ENCODE results near the gene SPOPL.

DNA sequence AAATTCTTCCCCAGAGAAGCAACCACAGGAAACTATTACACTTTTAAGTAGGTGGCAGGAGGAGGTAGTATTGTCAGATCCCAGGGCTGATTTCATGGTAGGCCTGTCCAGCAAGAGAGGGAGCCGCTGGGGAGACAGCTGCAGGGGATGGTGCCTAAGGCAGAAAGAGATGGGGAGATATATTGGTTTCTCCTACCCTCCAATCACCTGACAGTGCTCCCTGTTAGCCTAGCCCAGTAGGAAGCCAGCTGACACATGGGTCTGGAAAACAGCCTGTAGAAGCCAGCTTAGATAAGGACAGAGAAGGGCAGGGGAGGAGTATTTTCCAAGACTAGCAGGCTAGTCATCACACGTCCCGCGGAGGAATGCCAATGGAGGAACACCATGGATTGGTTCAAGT is 8.2 kb upstream of the SPOPL start:
- TF ChIP-seq ZNF354B (CRISPR knock-in tag; IDR thresholded peaks at IDR 0.05): no peak
- TF ChIP-seq GATA2 (CRISPR knock-in tag; IDR thresholded peaks at IDR 0.05): no peak
- no peak for TF ChIP-seq HNRNPL (IDR thresholded peaks at IDR 0.05; ENCODE audit: low read depth, low read length)
- no peak for TF ChIP-seq BMI1 (IDR thresholded peaks at IDR 0.05; ENCODE audit: low read length)
- TF ChIP-seq ZNF589 (CRISPR knock-in tag; IDR thresholded peaks at IDR 0.05; ENCODE audit: low read depth): no peak
- no peak for TF ChIP-seq SP1 (CRISPR knock-in tag; IDR thresholded peaks at IDR 0.05)
- TF ChIP-seq, protein P1, sequence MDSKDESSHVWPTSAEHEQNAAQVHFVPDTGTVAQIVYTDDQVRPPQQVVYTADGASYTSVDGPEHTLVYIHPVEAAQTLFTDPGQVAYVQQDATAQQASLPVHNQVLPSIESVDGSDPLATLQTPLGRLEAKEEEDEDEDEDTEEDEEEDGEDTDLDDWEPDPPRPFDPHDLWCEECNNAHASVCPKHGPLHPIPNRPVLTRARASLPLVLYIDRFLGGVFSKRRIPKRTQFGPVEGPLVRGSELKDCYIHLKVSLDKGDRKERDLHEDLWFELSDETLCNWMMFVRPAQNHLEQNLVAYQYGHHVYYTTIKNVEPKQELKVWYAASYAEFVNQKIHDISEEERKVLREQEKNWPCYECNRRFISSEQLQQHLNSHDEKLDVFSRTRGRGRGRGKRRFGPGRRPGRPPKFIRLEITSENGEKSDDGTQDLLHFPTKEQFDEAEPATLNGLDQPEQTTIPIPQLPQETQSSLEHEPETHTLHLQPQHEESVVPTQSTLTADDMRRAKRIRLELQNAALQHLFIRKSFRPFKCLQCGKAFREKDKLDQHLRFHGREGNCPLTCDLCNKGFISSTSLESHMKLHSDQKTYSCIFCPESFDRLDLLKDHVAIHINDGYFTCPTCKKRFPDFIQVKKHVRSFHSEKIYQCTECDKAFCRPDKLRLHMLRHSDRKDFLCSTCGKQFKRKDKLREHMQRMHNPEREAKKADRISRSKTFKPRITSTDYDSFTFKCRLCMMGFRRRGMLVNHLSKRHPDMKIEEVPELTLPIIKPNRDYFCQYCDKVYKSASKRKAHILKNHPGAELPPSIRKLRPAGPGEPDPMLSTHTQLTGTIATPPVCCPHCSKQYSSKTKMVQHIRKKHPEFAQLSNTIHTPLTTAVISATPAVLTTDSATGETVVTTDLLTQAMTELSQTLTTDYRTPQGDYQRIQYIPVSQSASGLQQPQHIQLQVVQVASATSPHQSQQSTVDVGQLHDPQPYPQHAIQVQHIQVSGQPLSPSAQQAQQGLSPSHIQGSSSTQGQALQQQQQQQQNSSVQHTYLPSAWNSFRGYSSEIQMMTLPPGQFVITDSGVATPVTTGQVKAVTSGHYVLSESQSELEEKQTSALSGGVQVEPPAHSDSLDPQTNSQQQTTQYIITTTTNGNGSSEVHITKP (IDR thresholded peaks at IDR 0.05; ENCODE audit: partially characterized antibody): no peak
- no peak for TF ChIP-seq KLF16 (IDR thresholded peaks at IDR 0.05)
- TF ChIP-seq, protein P2, sequence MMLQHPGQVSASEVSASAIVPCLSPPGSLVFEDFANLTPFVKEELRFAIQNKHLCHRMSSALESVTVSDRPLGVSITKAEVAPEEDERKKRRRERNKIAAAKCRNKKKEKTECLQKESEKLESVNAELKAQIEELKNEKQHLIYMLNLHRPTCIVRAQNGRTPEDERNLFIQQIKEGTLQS (IDR thresholded peaks at IDR 0.05): no peak
- TF ChIP-seq, protein P2 (CRISPR knock-in tag; conservative IDR thresholded peaks at IDR 0.05): no peak
- TF ChIP-seq ZNF584 (CRISPR knock-in tag; IDR thresholded peaks at IDR 0.05; ENCODE audit: low read depth): no peak
- no peak for TF ChIP-seq BDP1 (IDR thresholded peaks at IDR 0.05; ENCODE audit: insufficient read depth, insufficient read length)
- TF ChIP-seq, protein P3, sequence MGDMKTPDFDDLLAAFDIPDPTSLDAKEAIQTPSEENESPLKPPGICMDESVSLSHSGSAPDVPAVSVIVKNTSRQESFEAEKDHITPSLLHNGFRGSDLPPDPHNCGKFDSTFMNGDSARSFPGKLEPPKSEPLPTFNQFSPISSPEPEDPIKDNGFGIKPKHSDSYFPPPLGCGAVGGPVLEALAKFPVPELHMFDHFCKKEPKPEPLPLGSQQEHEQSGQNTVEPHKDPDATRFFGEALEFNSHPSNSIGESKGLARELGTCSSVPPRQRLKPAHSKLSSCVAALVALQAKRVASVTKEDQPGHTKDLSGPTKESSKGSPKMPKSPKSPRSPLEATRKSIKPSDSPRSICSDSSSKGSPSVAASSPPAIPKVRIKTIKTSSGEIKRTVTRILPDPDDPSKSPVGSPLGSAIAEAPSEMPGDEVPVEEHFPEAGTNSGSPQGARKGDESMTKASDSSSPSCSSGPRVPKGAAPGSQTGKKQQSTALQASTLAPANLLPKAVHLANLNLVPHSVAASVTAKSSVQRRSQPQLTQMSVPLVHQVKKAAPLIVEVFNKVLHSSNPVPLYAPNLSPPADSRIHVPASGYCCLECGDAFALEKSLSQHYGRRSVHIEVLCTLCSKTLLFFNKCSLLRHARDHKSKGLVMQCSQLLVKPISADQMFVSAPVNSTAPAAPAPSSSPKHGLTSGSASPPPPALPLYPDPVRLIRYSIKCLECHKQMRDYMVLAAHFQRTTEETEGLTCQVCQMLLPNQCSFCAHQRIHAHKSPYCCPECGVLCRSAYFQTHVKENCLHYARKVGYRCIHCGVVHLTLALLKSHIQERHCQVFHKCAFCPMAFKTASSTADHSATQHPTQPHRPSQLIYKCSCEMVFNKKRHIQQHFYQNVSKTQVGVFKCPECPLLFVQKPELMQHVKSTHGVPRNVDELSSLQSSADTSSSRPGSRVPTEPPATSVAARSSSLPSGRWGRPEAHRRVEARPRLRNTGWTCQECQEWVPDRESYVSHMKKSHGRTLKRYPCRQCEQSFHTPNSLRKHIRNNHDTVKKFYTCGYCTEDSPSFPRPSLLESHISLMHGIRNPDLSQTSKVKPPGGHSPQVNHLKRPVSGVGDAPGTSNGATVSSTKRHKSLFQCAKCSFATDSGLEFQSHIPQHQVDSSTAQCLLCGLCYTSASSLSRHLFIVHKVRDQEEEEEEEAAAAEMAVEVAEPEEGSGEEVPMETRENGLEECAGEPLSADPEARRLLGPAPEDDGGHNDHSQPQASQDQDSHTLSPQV (IDR thresholded peaks at IDR 0.05): no peak
- TF ChIP-seq, protein P4, sequence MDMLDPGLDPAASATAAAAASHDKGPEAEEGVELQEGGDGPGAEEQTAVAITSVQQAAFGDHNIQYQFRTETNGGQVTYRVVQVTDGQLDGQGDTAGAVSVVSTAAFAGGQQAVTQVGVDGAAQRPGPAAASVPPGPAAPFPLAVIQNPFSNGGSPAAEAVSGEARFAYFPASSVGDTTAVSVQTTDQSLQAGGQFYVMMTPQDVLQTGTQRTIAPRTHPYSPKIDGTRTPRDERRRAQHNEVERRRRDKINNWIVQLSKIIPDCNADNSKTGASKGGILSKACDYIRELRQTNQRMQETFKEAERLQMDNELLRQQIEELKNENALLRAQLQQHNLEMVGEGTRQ (CRISPR knock-in tag; IDR thresholded peaks at IDR 0.05): no peak
- no peak for TF ChIP-seq BRCA1 (IDR thresholded peaks at IDR 0.05)
- no peak for TF ChIP-seq BRCA1 (CRISPR knock-in tag; IDR thresholded peaks at IDR 0.05)
